GM19324 (cell line): Measurements from ENCODE around the gene STK33.
A peak's percentile ranks its signal among the peaks of the same experiment; 100 is the strongest.

Experiments used
- ATAC-seq: cut with Tn5 transposase; IDR thresholded peaks from one replicate; pipeline ENCODE4 v1.9.1; 2021; ENCODE audit warnings: mild to moderate bottlenecking, moderate library complexity; ENCODE audit not compliant: unreplicated experiment, low FRiP score

The STK33 gene

DNA sequence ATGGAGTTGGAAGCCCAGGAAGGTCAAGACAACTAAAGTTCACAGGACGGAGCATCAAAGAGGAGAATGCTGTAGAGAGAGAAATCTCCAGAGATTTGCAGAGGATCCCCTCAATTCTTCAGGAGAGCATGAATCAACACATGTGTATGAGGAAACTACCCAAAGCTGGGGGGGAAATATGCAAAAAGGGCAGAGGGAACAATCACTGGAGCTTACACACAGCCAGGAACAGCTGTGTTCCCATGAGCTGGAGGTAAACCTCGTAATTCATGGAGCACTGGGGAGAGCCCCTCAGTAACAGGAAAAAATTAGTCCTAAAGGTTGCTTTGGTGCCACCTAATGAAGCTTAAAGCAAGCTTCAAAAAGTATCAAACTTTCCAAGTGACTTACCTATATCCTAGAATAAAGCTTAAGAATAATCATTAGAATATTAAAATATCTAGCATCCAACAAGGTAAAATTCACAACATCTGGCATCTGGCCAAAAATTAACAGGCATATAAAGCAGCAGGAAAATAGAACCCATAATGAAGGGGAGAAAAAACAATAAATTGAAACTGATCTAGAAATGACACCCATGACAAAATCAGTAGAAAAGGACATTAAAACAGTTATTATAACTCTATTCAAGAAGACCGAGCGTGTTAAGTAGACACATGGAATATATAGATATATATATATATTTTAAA lies 134.2 kb downstream of the STK33 start:
- no peak for ATAC-seq

DNA sequence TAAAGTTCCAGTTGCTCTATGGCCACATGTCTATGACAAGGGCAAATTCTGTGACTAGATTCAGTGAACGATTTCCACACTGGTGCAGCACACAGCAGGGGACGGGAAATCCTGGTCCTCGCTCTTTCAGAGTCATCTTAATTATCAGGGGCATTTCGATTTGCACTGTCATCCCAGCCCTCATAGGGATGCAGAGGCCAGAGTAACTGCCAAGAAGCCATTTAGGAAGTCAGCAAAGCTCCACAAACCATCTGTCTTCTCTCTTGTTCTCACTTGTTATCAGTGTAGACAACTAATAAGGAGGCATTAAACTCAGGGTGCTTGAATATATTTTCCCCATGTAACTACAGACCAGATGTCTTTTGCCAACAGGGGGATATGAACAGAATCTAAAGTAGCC lies 151.7 kb downstream of the STK33 start:
- ATAC-seq: no peak

- no peak for ATAC-seq
Measured at GRCh38 chr11:8440649-8441048, 153.4 kb downstream of the STK33 start.

DNA sequence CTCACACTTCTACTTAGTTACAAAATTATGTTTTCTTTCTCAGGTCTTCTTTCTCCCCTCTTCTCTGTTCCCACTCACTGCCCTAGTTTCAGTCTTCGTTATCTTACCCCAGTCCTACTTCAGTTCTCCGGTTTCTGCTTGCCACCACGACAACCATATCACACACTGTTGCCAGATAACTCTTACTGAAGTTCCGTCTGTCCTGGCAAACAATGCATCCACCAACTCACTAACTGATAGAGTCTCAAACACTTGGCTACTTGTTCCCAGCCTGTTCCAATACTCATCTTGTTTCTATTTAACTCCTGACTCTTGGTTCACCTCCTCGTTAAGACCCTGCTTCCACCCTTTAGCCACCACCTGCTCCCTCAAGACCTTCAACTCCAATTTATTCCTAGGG lies 164.5 kb downstream of the STK33 start:
- ATAC-seq: no peak

DNA sequence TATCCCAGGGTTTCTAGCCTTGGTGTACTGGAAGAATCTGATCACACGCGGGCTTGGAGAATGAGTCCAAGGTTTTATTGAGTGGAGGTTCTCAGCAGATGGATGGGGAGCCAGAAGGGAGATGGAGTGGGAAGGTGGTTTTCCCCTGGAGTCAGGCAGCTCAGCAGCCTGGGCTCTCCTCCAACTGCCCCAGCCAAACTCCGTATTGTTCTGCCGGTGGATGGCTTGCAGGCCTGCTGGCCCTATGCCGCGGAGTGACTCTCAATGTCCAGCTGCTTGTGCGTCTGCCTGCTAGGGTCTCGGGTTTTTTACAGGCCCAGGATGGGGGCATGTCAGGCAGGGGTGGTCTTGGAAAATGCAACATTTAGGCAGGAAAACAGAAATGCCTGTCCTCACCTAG lies 168.0 kb downstream of the STK33 start:
- ATAC-seq: no peak

DNA sequence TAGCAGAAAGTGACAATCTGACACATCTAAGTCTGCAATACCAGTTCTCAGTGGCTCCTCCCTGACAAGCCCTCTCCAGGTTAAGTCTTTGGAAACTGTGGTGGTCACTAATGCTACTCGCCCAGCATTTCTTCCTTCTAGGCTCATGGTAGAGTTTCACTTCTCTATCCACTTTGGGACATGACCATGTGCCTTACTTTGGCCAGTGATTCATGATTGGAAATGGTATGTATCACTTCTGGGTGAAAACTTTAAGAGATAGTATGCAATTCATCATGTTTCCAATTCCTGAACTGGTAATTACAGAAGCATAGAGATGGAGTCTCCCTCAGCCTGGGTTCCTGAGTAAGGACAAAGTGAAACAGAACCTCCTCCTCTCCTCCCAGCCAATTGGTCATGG lies 178.8 kb downstream of the STK33 start:
- ATAC-seq: no peak

GRCh38 chr11:8408151-8408941 lies 185.7 kb downstream of the STK33 start:
- ATAC-seq: no peak

- ATAC-seq: no peak
Measured at GRCh38 chr11:8403310-8403709, 190.7 kb downstream of the STK33 start.

DNA sequence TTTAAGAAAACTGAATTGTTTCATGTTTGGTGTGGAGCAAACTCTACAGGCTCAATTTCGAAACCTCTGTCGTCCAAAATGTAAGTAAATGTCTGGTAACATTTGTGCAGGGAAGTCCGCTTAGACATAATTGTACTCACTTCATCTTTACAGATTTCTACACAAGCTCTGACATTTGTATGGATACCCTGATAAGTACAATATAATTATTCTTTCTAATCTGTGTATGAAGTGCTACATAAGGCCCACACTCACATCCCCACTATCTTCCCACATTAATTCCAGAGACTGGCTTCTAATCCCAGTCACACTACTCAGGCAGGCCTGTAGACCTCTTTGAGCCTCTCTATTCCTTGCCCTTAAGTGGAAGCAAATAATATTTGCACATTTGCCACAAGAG lies 201.1 kb downstream of the STK33 start:
- no peak for ATAC-seq

DNA sequence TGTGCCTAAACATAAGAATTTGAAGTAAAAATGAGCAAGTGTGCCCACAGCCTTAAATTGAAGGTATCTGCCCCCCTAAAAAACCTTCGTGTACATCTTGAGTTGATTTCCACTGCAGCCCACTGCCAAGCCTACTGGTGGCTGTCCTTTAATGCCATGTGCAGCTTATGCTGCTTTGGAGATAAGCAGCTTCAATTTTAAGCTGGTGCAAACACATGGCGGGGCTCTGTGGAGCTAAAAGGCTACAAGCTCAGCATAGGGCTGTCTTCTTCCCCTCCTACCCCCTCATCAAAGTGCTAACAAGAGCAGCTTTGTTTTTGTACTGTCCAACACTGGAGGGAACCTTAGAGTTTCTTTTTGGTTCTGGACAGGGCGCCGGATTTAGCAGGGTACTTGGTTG lies 201.9 kb downstream of the STK33 start:
- no peak for ATAC-seq

- ATAC-seq: no peak
Measured at GRCh38 chr11:8390851-8391612, 203.0 kb downstream of the STK33 start.

DNA sequence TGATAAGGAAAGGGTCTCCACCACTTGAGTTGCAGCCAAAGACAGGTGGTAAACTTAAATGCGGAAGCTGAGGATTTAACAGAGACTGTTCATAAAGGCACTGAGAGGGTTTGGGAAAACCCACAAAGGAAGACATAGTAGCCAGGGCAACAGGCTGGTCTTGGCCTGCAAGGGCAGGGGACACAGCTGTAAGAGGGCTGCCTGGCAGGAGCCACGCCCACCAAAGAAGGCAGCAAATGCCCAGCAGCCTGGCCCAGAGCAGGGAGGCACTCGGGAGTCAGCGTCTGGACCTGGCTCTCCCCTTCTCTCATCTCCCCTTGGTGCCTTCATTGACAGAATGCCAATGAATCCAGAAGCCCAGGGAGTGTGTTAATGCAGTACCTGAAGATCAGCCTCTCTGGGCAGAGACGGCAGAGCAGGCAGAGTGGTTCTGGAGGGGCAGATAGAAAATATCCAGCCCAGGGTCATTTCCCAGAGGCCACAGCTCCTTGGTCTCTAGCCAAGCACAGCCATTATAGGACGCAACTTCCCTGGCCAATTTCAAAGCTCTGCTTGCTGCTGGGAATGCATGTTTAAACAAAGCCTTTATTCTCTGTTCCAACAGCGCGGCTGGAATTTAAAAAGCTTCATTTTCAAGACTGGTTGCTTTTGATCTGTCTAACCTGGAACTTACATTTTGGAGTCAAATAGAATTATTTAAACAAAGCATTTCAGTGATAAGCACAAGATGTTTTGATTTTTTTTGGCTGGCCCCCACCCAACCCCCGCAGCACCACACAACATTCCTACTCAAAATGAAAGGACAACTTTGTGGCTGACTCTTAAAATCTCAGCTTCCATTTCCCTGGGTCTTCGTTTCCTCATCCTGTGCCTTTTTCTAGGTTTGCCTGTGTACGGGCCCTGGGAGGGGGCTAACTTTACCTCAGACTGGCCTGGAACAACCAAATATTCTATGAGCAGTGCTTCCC lies 204.7 kb downstream of the STK33 start:
- ATAC-seq: no peak

DNA sequence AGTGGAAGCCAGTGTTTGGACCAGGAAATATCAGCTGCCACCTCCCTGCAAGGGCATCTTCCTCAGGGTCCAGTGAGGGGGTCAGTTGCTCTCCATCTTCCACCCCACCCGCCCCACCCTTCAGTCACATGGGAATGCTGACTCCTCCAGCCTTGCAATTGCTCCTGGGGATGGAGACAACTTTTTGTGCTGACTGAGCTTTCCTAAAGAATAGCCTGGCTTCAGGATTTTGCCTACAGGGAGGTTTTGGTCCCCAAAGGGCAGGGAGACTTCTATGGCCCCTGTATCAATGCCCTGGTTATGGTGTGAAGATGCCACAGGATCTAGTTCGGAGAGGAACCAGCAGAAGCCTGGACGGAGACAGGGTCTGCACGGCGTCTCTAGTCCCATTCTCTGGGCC lies 206.3 kb downstream of the STK33 start:
- ATAC-seq: no peak

DNA sequence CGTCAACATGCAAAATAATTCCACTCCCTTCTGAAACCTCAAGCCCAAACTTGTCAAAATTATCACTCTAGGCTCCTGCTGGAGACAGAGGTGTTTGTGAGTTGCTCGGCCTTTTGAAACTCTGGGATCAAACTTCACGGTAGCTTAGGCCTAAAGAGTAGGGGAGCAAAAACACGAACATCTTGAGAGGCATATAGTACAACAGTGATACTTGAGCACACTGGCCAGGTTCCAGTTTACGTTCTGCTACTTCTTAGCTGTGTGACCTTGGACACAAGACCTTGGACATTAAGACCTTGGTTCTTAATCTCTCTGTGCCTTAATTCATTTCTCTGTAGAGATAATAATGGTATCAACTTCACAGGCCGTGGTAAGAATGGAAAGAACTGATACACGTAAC lies 206.9 kb downstream of the STK33 start:
- ATAC-seq: no peak

GRCh38 chr11:8386134-8386864 lies 207.7 kb downstream of the STK33 start:
- no peak for ATAC-seq

- ATAC-seq: peak; percentile 51
Measured at GRCh38 chr11:8384199-8384821, 209.7 kb downstream of the STK33 start.

DNA sequence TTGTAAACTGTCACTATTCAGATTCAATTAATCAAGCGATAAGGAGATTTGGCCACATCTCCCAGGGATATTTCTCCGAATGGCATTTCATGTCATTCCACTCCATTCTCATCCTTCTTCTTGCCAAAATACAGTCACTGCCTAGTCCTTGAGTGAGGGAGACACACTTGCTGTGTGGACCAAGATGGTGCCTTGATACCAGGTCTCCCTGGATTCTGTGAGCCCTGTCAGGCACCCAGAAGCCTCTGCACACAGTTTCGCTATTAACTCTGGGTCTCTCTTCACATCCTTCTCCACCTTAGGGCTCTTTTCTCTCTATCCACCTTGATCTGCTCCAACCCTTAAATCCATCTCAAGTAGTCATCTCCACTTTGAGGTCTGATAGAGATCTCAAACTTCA lies 210.4 kb downstream of the STK33 start:
- no peak for ATAC-seq

DNA sequence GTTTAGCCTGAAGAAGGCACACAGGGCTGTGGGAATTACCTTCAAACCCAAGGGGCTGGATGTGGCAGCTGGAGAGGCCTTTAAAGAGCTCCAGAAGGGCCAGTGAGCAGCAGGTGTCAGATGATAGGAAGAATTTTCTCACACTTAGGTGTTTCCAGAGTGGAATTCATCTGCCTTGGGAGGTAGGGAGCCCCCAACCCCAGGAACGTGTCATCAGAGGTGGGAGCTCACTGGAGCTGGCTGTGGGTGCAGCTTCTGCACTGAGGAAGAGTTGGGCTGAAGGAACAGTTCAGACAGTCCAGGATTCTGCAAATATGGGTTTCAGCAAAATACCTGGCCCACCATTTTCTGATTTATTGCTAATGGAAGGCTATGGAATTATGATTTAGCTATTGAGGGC lies 210.8 kb downstream of the STK33 start:
- ATAC-seq: no peak

- ATAC-seq: no peak
Measured at GRCh38 chr11:8382436-8383053, 211.5 kb downstream of the STK33 start.
